B cell (primary cell): ENCODE measurements around the gene IFIT1B. TPM values are rescaled to one million over a fixed set of nuclear protein-coding genes. Genes with fewer than 3 reads are reported as not detected.

ENCODE experiments used
- polyA plus RNA-seq: library from polyadenylated mRNA; depleted of rRNA; stranded (reverse); fragments of >200 nt; gene quantifications from 2 replicates; pipeline ENCODE4 v1.2.3, GENCODE V29; 2012
- total RNA-seq, 2 donors: library from RNA; stranded (reverse); fragments of 120-200 nt in 1 of 2; gene quantifications; 1 replicate in 1 of 2; 2 replicates in 1 of 2; pipeline versions ENCODE4 v1.2.3 to v1.2.4, GENCODE V29; 2013 to 2022

The IFIT1B gene
- total and polyA plus RNA-seq, 2 donors (not counting 1 experiment from before 2014, with no cell fraction given) = not detected

Other genes starting within 250 kb of the IFIT1B start
- gene CH25H, start 170.7 kb upstream of the IFIT1B start, total RNA-seq = not detected in 2 replicates
- gene CH25H, start 170.7 kb upstream of the IFIT1B start, polyA plus RNA-seq = 0.23 TPM in 1 of 2 replicates, not detected in the other
- 36.5 and 38.9 TPM in 2 replicates for gene LIPA, start 126.3 kb upstream of the IFIT1B start, total RNA-seq
- 16.0 and 16.4 TPM in 2 replicates for gene LIPA, start 126.3 kb upstream of the IFIT1B start, polyA plus RNA-seq
- 12.4 and 13.4 TPM in 2 replicates for gene IFIT2, start 76.0 kb upstream of the IFIT1B start, total RNA-seq
- 2.5 and 3.6 TPM in 2 replicates for gene IFIT2, start 76.0 kb upstream of the IFIT1B start, polyA plus RNA-seq
- 4.0 and 4.2 TPM in 2 replicates for gene IFIT3, start 50.1 kb upstream of the IFIT1B start, total RNA-seq
- 1.5 and 1.6 TPM in 2 replicates for gene IFIT3, start 50.1 kb upstream of the IFIT1B start, polyA plus RNA-seq
- gene IFIT1, start 14.6 kb downstream of the IFIT1B start, total RNA-seq = 1.2 and 1.4 TPM in 2 replicates
- 0.50 and 0.63 TPM in 2 replicates for gene IFIT1, start 14.6 kb downstream of the IFIT1B start, polyA plus RNA-seq
- 23.2 and 25.0 TPM in 2 replicates for gene IFIT5, start 36.5 kb downstream of the IFIT1B start, total RNA-seq
- gene IFIT5, start 36.5 kb downstream of the IFIT1B start, polyA plus RNA-seq = 4.3 and 7.0 TPM in 2 replicates
- not detected in 2 replicates for gene SLC16A12, start 157.5 kb downstream of the IFIT1B start, total RNA-seq
- not detected in 2 replicates for gene SLC16A12, start 157.5 kb downstream of the IFIT1B start, polyA plus RNA-seq